Measurements from ENCODE around the gene PRTN3. TPM values are rescaled to one million over a fixed set of nuclear protein-coding genes. Genes with fewer than 3 reads are reported as not detected.
"Not testable (repeated sequence)": the region's sequence is repeated elsewhere in the genome, so short reads cannot be mapped to it uniquely, and the experiment has no call there.

Gene PRTN3
- total RNA-seq, 1 donor from 2014 or later, result not detected

GRCh38 chr19:852136-853013, 11.6 kb downstream of the PRTN3 start, which contains the start of gene ELANE:
TSS of gene ELANE (plus strand) at chr19:852303. CDS start at chr19:852329, 26 bp downstream.
- TF ChIP-seq CTCF (conservative IDR thresholded peaks at IDR 0.05), result no peak
- no peak within 1 kb of the TSS for H3K27ac Mint-ChIP-seq
- peaks cover 4% of the 10 kb centered on the region for H3K27me3 Mint-ChIP-seq
- H3K4me1 Mint-ChIP-seq (ENCODE audit: unreplicated experiment), result no peaks in the 10 kb centered on the region
- H3K4me3 Mint-ChIP-seq, result no peak within 1 kb of the TSS
- no peaks in the 10 kb centered on the region for H3K36me3 Mint-ChIP-seq
- DNase-seq (ENCODE audit: extremely low spot score, unreplicated experiment), result peak; percentile 68
- no peaks in the 10 kb centered on the region for H3K9me3 Mint-ChIP-seq

- DNase-seq (ENCODE audit: extremely low spot score, unreplicated experiment), result peak; percentile 68
- H3K4me1 Mint-ChIP-seq (ENCODE audit: unreplicated experiment), result no peaks in the 10 kb centered on the region
- TF ChIP-seq CTCF (conservative IDR thresholded peaks at IDR 0.05), result no peak
- H3K27me3 Mint-ChIP-seq, result peaks cover 2% of the 10 kb centered on the region
- no peaks in the 10 kb centered on the region for H3K36me3 Mint-ChIP-seq
- no peak overlapping the region for H3K4me3 Mint-ChIP-seq
- no peak overlapping the region for H3K27ac Mint-ChIP-seq
- H3K9me3 Mint-ChIP-seq, result no peaks in the 10 kb centered on the region
Measured at GRCh38 chr19:853014-853585, 12.3 kb downstream of the PRTN3 start.

GRCh38 chr19:853614-854220, 12.9 kb downstream of the PRTN3 start:
- not testable (repeated sequence) for H3K4me3 Mint-ChIP-seq; H3K27ac Mint-ChIP-seq; H3K27me3 Mint-ChIP-seq; H3K9me3 Mint-ChIP-seq; DNase-seq (ENCODE audit: extremely low spot score, unreplicated experiment); H3K4me1 Mint-ChIP-seq (ENCODE audit: unreplicated experiment); H3K36me3 Mint-ChIP-seq

GRCh38 chr19:854549-854948, 13.8 kb downstream of the PRTN3 start:
- DNase-seq (ENCODE audit: extremely low spot score, unreplicated experiment), result no peak
- H3K36me3 Mint-ChIP-seq, result no peaks in the 10 kb centered on the region
- H3K27me3 Mint-ChIP-seq, result peaks cover 6% of the 10 kb centered on the region
- no peaks in the 10 kb centered on the region for H3K9me3 Mint-ChIP-seq
- H3K27ac Mint-ChIP-seq, result no peak overlapping the region
- TF ChIP-seq CTCF (conservative IDR thresholded peaks at IDR 0.05), result no peak
- no peak overlapping the region for H3K4me3 Mint-ChIP-seq
- no peaks in the 10 kb centered on the region for H3K4me1 Mint-ChIP-seq (ENCODE audit: unreplicated experiment)

GRCh38 chr19:855142-855541, 14.3 kb downstream of the PRTN3 start:
- no peak for TF ChIP-seq CTCF (conservative IDR thresholded peaks at IDR 0.05)
- peaks cover 11% of the 10 kb centered on the region for H3K27me3 Mint-ChIP-seq

More at GRCh38 chr19:855142-855541, 14.3 kb downstream of the PRTN3 start:
- H3K27ac Mint-ChIP-seq, result no peak overlapping the region
- no peak for DNase-seq (ENCODE audit: extremely low spot score, unreplicated experiment)
- H3K4me3 Mint-ChIP-seq, result no peak overlapping the region
- no peaks in the 10 kb centered on the region for H3K9me3 Mint-ChIP-seq
- no peaks in the 10 kb centered on the region for H3K36me3 Mint-ChIP-seq
- no peaks in the 10 kb centered on the region for H3K4me1 Mint-ChIP-seq (ENCODE audit: unreplicated experiment)

Data from type B pancreatic cell (in vitro differentiated cells).